Mesendoderm (in vitro differentiated cells): ENCODE measurements around the gene CCDC78. TPM values are rescaled to one million over a fixed set of nuclear protein-coding genes. Genes with fewer than 3 reads are reported as not detected.

Experiments
- small RNA-seq: library from polyadenylated mRNA; stranded (forward); fragments of <200 nt; extraction: miRNeasy Mini kit (QIAGEN cat#:217004); gene quantifications from one replicate; pipeline ENCODE3, GENCODE V24; 2013; ENCODE audit not compliant: insufficient read depth

Gene CCDC78

Small RNA genes within 50 kb of the gene (small RNA-seq; reads per million reads assigned to genes)
- not detected for gene MIR662
